NCI-H526 (cell line): ENCODE measurements around the gene SEMA5A.

Experiments
- DNase-seq, 2 experiments: peaks; one replicate each; lab custom pipeline; 2025; lab: John Stamatoyannopoulos, UW

SEMA5A gene

GRCh38 chr5:9009931-9010651, 535.8 kb downstream of the SEMA5A start:
- DNase-seq: no peak

GRCh38 chr5:8997542-8998070, 548.3 kb downstream of the SEMA5A start:
- DNase-seq: no peak

- DNase-seq: peak in 1 of 2 experiments; percentile 39
Measured at GRCh38 chr5:8993031-8993430, 552.8 kb downstream of the SEMA5A start.
